ENCODE results near the gene TMEM132C.

DNA sequence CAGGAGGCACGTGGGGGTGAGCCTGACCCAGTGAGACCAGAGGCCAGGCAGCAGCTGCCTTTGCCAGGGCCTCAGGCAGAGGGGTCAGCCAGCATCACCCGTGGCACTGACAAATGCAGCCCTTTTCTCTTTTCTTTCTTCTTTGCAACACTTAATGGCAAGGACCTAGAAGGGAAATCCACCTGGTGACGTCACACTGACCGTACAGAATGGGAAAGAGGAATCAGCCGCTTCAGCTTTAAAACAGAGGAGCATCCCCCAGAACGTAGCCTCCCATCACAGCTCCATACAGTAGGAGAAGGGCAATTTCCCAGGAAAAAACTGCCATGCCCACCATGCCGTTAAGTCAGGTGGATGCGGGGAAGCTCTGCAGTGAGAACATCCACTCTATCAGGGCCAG, 328.6 kb downstream of the TMEM132C start:
- TF ChIP-seq, protein P1, sequence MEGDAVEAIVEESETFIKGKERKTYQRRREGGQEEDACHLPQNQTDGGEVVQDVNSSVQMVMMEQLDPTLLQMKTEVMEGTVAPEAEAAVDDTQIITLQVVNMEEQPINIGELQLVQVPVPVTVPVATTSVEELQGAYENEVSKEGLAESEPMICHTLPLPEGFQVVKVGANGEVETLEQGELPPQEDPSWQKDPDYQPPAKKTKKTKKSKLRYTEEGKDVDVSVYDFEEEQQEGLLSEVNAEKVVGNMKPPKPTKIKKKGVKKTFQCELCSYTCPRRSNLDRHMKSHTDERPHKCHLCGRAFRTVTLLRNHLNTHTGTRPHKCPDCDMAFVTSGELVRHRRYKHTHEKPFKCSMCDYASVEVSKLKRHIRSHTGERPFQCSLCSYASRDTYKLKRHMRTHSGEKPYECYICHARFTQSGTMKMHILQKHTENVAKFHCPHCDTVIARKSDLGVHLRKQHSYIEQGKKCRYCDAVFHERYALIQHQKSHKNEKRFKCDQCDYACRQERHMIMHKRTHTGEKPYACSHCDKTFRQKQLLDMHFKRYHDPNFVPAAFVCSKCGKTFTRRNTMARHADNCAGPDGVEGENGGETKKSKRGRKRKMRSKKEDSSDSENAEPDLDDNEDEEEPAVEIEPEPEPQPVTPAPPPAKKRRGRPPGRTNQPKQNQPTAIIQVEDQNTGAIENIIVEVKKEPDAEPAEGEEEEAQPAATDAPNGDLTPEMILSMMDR (IDR thresholded peaks at IDR 0.05), result no peak
- no peak for TF ChIP-seq POLR2A (IDR thresholded peaks at IDR 0.05)

Measured in right lobe of liver (tissue), 4 donors.